ENCODE data around the gene IDNK.

Gene IDNK

DNA sequence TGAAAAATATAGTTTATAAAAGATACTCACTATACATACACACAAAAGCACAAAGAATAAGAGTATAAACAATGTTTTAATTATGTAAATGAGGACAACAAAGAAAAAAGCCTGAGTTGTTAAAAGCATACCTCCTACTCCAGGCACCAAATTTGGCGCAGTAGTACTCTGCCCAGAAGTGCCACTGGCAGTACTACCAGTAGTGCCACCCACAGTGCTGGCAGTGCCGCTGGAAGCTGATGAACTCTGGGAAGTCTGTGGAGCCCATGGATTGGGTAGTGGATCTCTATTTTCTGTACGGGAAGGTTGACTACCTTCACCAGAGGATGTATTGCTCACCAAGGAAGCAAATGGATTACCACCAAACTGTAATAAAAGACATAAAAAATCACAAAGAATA is 54.7 kb downstream of the IDNK start:
- Mint-ChIP-seq H3K4me1 (ENCODE audit: low read depth) (no peaks in the 10 kb centered on the region), H3K4me3 (no peak overlapping the region), H3K36me3 (ENCODE audit: low read depth) (peaks cover 89% of the 10 kb centered on the region), H3K9me3 (no peaks in the 10 kb centered on the region), H3K27ac (no peak overlapping the region), H3K27me3 (no peaks in the 10 kb centered on the region)
- intact Hi-C loops (cut with micrococcal nuclease): no loop called here

DNA sequence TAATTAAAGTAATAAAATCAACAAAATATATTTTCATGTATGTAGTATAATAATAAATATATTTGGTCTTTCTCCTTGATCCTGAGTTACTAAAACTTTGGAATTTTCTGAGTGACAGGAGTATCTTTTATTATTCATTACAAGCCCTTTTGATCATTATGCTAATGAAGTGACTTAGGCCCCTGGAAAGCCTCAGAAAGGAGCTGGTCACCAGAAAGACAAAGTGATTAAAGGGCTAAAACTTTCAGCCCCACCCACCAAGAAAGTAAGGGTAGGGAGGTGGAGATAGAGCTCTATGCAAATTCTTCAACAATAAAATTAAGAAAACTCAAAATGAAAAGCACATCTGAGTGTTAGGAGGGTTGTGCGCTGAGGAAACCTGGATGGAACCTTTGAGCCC is 57.3 kb downstream of the IDNK start:
- H3K36me3 Mint-ChIP-seq (ENCODE audit: low read depth): peaks cover 91% of the 10 kb centered on the region
- H3K27ac Mint-ChIP-seq: no peak overlapping the region
- H3K9me3 Mint-ChIP-seq: no peaks in the 10 kb centered on the region
- no peak overlapping the region for H3K4me3 Mint-ChIP-seq
- intact Hi-C loops (cut with micrococcal nuclease): no loop called here
- no peaks in the 10 kb centered on the region for H3K27me3 Mint-ChIP-seq
- H3K4me1 Mint-ChIP-seq (ENCODE audit: low read depth): no peaks in the 10 kb centered on the region

DNA sequence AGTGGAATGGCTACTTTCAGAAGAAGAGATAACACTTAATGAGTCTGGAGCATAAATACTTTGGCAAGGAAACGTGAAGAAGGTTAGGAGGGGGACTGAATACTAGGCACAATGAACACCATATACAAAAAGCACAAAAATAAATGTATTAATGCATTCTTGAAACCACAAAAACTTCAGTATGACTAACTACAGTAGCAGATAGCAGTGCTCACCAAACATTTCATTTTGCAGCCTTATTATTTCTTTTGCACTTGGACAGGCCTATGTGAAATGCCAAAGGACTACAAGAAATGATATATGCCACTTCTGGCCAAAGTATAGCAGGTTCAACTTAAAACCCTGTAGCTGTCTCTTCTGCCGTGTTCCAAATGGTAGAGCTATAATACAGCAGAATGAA is 58.5 kb downstream of the IDNK start:
- Mint-ChIP-seq H3K27ac (no peak overlapping the region), H3K9me3 (no peaks in the 10 kb centered on the region), H3K4me1 (ENCODE audit: low read depth) (peaks cover 3% of the 10 kb centered on the region), H3K27me3 (no peaks in the 10 kb centered on the region), H3K4me3 (no peak overlapping the region), H3K36me3 (ENCODE audit: low read depth) (peaks cover 84% of the 10 kb centered on the region)
- intact Hi-C loops (cut with micrococcal nuclease): no loop called here

DNA sequence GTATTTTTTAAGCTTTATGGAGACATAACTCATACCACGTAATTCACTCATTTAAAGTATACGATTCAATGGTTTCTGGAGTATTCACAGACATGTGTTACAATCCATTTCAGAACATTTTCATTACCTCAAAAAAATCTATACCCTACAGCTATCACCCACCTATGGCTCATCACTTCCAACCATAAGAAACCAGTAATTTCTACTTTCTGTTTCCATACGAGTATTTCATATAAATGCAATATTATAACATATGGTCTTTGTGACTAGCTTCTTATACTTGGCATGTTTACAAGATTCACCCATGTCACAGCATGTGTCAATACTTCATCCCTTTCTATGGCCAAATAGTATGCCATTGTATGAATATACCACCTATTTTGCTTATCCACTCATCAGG is 66.0 kb downstream of the IDNK start:
- H3K27ac Mint-ChIP-seq: no peak overlapping the region
- H3K4me1 Mint-ChIP-seq (ENCODE audit: low read depth): peaks cover 33% of the 10 kb centered on the region
- H3K36me3 Mint-ChIP-seq (ENCODE audit: low read depth): peaks cover 18% of the 10 kb centered on the region
- no peak overlapping the region for H3K4me3 Mint-ChIP-seq
- intact Hi-C loops (cut with micrococcal nuclease): no loop called here
- no peaks in the 10 kb centered on the region for H3K27me3 Mint-ChIP-seq
- no peaks in the 10 kb centered on the region for H3K9me3 Mint-ChIP-seq

DNA sequence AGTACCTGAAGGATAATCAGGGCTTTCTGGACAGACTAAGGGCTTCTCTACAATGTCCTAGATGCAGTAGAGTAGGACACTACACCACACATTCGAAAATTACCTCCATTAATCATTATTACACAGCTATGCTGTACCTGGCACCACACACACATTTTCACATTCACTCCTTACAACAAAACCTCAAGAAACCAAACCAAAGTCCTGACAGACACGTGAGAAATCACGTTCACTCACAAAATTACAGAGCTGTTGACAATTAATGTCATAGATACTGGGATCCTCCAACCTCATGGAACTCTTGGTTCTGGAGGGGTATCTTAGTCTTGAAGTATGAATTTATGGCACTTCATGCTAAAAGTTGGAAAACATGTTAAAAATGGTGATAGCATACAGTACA is 68.5 kb downstream of the IDNK start:
- H3K27ac Mint-ChIP-seq: no peak overlapping the region
- H3K4me3 Mint-ChIP-seq: no peak overlapping the region
- H3K4me1 Mint-ChIP-seq (ENCODE audit: low read depth): peaks cover 40% of the 10 kb centered on the region

More for the DNA sequence above, 68.5 kb downstream of the IDNK start:
- Mint-ChIP-seq H3K36me3 (ENCODE audit: low read depth) (peaks cover 6% of the 10 kb centered on the region), H3K9me3 (no peaks in the 10 kb centered on the region), H3K27me3 (no peaks in the 10 kb centered on the region)
- intact Hi-C loops (cut with micrococcal nuclease): no loop called here

Measured in dendritic cell treated with granulocyte-macrophage colony-stimulating factor and Interleukin-4, amounts not matched to agents 40 ng/mL and 50 ng/mL, for 4 days (primary cell).